SK-N-SH treated with all-trans-retinoic acid at 6 μM for 48 hours (cell line): ENCODE results near the gene AGAP1.

ENCODE experiments used
- ATAC-seq: fragments of 200-7000 bp; cut with Tn5 transposase; 3 replicates; pipeline ENCODE4 v1.9.1; 2020; ENCODE audit warnings: mild to moderate bottlenecking, moderate library complexity
- ARNTL ChIP-seq: fragments of 450-650 bp; formaldehyde crosslinking; IDR thresholded peaks from 2 replicates; pipeline ENCODE4 v1.5.0; 2020; ENCODE audit warnings: low read depth, mild to moderate bottlenecking, moderate library complexity, borderline replicate concordance
- BACH2 ChIP-seq: fragments of 250-450 bp; sonication (Bioruptor Pico); IDR thresholded peaks from 2 replicates; pipeline ENCODE4 v1.9.0; 2021; ENCODE audit warnings: mild to moderate bottlenecking, borderline replicate concordance
- CSDC2 ChIP-seq: fragments of 250-450 bp; sonication (Bioruptor Pico); IDR thresholded peaks from 2 replicates; pipeline ENCODE4 v1.5.0; 2020; ENCODE audit warnings: mild to moderate bottlenecking, moderate library complexity
- CSRNP3 ChIP-seq: fragments of 250-450 bp; sonication (Bioruptor Pico); IDR thresholded peaks from 2 replicates; pipeline ENCODE4 v1.5.1; 2021; ENCODE audit warnings: mild to moderate bottlenecking, moderate library complexity
- ESRRG ChIP-seq: fragments of 250-450 bp; sonication (Bioruptor Pico); IDR thresholded peaks from 2 replicates; pipeline ENCODE4 v1.6.1; 2021; ENCODE audit warnings: mild to moderate bottlenecking
- GLIS3 ChIP-seq: fragments of 250-450 bp; sonication (Bioruptor Pico); IDR thresholded peaks from 2 replicates; pipeline ENCODE4 v1.5.0; 2020; ENCODE audit warnings: mild to moderate bottlenecking, moderate library complexity
- ISL1 ChIP-seq: fragments of 250-450 bp; sonication (Bioruptor Pico); IDR thresholded peaks from 2 replicates; pipeline ENCODE4 v2.1.2; 2022; ENCODE audit warnings: mild to moderate bottlenecking, moderate library complexity
- OSR1 ChIP-seq: fragments of 250-450 bp; sonication (Bioruptor Pico); IDR thresholded peaks from 2 replicates; pipeline ENCODE4 v1.8.0; 2022; ENCODE audit warnings: moderate library complexity, mild to moderate bottlenecking, inconsistent platforms
- PATZ1 ChIP-seq: fragments of 250-450 bp; sonication (Bioruptor Pico); IDR thresholded peaks from 2 replicates; pipeline ENCODE4 v1.8.0; 2020; ENCODE audit warnings: mild to moderate bottlenecking, moderate library complexity, borderline replicate concordance
- RARB ChIP-seq: fragments of 250-450 bp; sonication (Bioruptor Pico); IDR thresholded peaks from 2 replicates; pipeline ENCODE4 v1.8.0; 2021; ENCODE audit warnings: mild to moderate bottlenecking, moderate library complexity
- SNAI2 ChIP-seq: fragments of 250-450 bp; sonication (Bioruptor Pico); IDR thresholded peaks from 2 replicates; pipeline ENCODE4 v1.5.0; 2020; ENCODE audit warnings: mild to moderate bottlenecking, moderate library complexity
- TCF4 ChIP-seq: fragments of 250-450 bp; sonication (Bioruptor Pico); IDR thresholded peaks from 2 replicates; pipeline ENCODE4 v1.8.0; 2021; ENCODE audit warnings: mild to moderate bottlenecking, moderate library complexity, borderline replicate concordance
- TOX ChIP-seq: fragments of 250-450 bp; sonication (Bioruptor Pico); IDR thresholded peaks from 2 replicates; pipeline ENCODE4 v1.8.0; 2021; ENCODE audit warnings: mild to moderate bottlenecking, moderate library complexity, borderline replicate concordance
- ZC3H10 ChIP-seq: fragments of 250-450 bp; sonication (Bioruptor Pico); IDR thresholded peaks from 2 replicates; pipeline ENCODE4 v1.5.1; 2021; ENCODE audit warnings: mild to moderate bottlenecking, moderate library complexity
- ZFP3 ChIP-seq: fragments of 250-450 bp; sonication (Bioruptor Pico); IDR thresholded peaks from 2 replicates; pipeline ENCODE4 v1.5.0; 2020; ENCODE audit warnings: mild to moderate bottlenecking, moderate library complexity
- ZNF565 ChIP-seq: fragments of 450-650 bp; formaldehyde crosslinking; conservative IDR thresholded peaks from 2 replicates; pipeline ENCODE4 v1.5.0; 2020; ENCODE audit warnings: low read depth, mild to moderate bottlenecking, moderate library complexity
- ZNF70 ChIP-seq: fragments of 450-650 bp; formaldehyde crosslinking; IDR thresholded peaks from 2 replicates; pipeline ENCODE4 v1.5.0; 2020; ENCODE audit warnings: mild to moderate bottlenecking, moderate library complexity
- ZNF8 ChIP-seq: fragments of 450-650 bp; formaldehyde crosslinking; IDR thresholded peaks from 2 replicates; pipeline ENCODE4 v1.5.0; 2020; ENCODE audit warnings: mild to moderate bottlenecking, moderate library complexity
- TF ChIP-seq, protein P1 (sequence below): fragments of 250-450 bp; sonication (Bioruptor Pico); IDR thresholded peaks from 2 replicates; pipeline ENCODE4 v1.5.0; 2020; ENCODE audit warnings: mild to moderate bottlenecking, moderate library complexity
- TF ChIP-seq, protein P2 (sequence below): fragments of 250-450 bp; sonication (Bioruptor Pico); IDR thresholded peaks from 2 replicates; pipeline ENCODE4 v1.5.1; 2020; ENCODE audit warnings: low read depth, mild to moderate bottlenecking, moderate library complexity
- TF ChIP-seq, protein P3 (sequence below): fragments of 250-450 bp; sonication (Bioruptor Pico); IDR thresholded peaks from 2 replicates; pipeline ENCODE4 v1.8.0; 2021; ENCODE audit warnings: low read depth, mild to moderate bottlenecking, moderate library complexity, borderline replicate concordance

AGAP1 gene

DNA sequence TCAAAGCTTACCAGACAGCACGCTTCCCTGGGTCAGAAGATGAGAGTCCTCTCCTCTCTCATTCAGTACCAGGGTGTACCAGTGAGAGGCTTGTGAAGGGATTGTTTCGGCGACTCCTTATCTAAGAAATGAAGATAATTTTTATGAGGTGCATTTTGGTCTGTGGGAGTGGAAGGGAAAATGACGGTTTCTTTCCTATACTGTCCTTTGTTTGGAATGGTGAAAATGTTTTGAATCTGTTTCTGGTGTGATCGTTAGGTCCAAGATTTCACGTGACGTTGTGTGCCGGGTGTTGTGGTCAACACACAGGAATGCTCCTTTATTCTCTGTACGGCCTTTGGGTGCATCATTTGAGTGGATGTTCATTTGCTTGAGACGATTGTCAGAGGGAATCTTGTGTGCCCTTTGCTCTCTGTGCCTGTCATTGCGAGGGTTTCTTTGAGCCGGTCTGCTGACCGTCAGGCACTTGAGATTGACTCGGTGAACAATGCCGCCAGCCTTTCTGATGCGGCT lies 183.5 kb downstream of the AGAP1 start:
- TF ChIP-seq ZNF565 (CRISPR knock-in tag) (no peak), ZNF70 (CRISPR knock-in tag) (no peak), ARNTL (CRISPR knock-in tag) (no peak), PATZ1 (CRISPR knock-in tag) (no peak), ZFP3 (CRISPR knock-in tag) (no peak), CSRNP3 (CRISPR knock-in tag) (no peak), CSDC2 (CRISPR knock-in tag) (no peak)
- ATAC-seq: no peak

- ATAC-seq: no peak
- no peak for TF ChIP-seq ZNF70 (CRISPR knock-in tag)
- no peak for TF ChIP-seq PATZ1 (CRISPR knock-in tag)
- TF ChIP-seq CSRNP3 (CRISPR knock-in tag): no peak
- no peak for TF ChIP-seq TCF4 (CRISPR knock-in tag)
- TF ChIP-seq, protein P1, sequence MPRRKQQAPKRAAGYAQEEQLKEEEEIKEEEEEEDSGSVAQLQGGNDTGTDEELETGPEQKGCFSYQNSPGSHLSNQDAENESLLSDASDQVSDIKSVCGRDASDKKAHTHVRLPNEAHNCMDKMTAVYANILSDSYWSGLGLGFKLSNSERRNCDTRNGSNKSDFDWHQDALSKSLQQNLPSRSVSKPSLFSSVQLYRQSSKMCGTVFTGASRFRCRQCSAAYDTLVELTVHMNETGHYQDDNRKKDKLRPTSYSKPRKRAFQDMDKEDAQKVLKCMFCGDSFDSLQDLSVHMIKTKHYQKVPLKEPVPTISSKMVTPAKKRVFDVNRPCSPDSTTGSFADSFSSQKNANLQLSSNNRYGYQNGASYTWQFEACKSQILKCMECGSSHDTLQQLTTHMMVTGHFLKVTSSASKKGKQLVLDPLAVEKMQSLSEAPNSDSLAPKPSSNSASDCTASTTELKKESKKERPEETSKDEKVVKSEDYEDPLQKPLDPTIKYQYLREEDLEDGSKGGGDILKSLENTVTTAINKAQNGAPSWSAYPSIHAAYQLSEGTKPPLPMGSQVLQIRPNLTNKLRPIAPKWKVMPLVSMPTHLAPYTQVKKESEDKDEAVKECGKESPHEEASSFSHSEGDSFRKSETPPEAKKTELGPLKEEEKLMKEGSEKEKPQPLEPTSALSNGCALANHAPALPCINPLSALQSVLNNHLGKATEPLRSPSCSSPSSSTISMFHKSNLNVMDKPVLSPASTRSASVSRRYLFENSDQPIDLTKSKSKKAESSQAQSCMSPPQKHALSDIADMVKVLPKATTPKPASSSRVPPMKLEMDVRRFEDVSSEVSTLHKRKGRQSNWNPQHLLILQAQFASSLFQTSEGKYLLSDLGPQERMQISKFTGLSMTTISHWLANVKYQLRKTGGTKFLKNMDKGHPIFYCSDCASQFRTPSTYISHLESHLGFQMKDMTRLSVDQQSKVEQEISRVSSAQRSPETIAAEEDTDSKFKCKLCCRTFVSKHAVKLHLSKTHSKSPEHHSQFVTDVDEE: no peak
- TF ChIP-seq OSR1 (CRISPR knock-in tag): no peak
- no peak for TF ChIP-seq ESRRG (CRISPR knock-in tag)
- no peak for TF ChIP-seq ZC3H10
- TF ChIP-seq, protein P2, sequence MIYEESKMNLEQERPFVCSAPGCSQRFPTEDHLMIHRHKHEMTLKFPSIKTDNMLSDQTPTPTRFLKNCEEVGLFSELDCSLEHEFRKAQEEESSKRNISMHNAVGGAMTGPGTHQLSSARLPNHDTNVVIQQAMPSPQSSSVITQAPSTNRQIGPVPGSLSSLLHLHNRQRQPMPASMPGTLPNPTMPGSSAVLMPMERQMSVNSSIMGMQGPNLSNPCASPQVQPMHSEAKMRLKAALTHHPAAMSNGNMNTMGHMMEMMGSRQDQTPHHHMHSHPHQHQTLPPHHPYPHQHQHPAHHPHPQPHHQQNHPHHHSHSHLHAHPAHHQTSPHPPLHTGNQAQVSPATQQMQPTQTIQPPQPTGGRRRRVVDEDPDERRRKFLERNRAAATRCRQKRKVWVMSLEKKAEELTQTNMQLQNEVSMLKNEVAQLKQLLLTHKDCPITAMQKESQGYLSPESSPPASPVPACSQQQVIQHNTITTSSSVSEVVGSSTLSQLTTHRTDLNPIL (CRISPR knock-in tag): no peak
- TF ChIP-seq SNAI2 (CRISPR knock-in tag): no peak
- no peak for TF ChIP-seq ISL1 (CRISPR knock-in tag)
- TF ChIP-seq RARB (CRISPR knock-in tag): no peak
- no peak for TF ChIP-seq GLIS3 (CRISPR knock-in tag)
- no peak for TF ChIP-seq CSDC2 (CRISPR knock-in tag)
- TF ChIP-seq, protein P3, sequence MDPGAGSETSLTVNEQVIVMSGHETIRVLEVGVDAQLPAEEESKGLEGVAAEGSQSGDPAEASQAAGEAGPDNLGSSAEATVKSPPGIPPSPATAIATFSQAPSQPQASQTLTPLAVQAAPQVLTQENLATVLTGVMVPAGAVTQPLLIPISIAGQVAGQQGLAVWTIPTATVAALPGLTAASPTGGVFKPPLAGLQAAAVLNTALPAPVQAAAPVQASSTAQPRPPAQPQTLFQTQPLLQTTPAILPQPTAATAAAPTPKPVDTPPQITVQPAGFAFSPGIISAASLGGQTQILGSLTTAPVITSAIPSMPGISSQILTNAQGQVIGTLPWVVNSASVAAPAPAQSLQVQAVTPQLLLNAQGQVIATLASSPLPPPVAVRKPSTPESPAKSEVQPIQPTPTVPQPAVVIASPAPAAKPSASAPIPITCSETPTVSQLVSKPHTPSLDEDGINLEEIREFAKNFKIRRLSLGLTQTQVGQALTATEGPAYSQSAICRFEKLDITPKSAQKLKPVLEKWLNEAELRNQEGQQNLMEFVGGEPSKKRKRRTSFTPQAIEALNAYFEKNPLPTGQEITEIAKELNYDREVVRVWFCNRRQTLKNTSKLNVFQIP: no peak
- TF ChIP-seq TOX: no peak
- no peak for TF ChIP-seq ZNF565 (CRISPR knock-in tag)
- TF ChIP-seq ZFP3 (CRISPR knock-in tag): no peak
- no peak for TF ChIP-seq ZNF8
- TF ChIP-seq BACH2: no peak
These were observed 184.1 kb downstream of the AGAP1 start for GRCh38 chr2:235677937-235678336.
